ENCODE measurements around the gene APOF. TPM values are rescaled to one million over a fixed set of nuclear protein-coding genes. Genes with fewer than 3 reads are reported as not detected.
"Not testable (repeated sequence)": the region's sequence is repeated elsewhere in the genome, so short reads cannot be mapped to it uniquely, and the experiment has no call there.

Gene APOF
- total RNA-seq, 1 donor from 2014 or later = not detected

DNA sequence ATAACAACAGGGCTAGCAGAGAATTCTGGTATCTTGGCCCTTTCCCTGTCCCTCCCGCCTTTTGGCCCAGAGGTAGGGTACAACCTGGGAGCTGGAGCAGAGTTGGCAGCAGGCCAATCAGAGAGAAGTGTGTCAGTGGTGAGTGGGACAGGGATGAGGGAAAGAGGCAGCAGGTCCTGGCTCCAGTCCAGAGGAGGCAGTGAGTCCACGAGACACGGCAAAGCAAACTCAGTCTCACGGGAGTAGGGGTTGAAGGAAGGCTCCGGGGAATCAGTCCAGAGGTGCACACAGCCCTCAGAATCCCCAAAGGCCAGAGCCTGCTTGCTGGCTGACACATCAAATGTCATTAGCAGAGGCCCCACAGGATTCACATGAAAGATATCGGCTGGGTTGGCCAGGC lies 36.1 kb downstream of the APOF start:
- Histone ChIP-seq H3K4me3 (no peak overlapping the region), H3K27me3 (no peaks in the 10 kb centered on the region), H3K27ac (no peak overlapping the region), H3K9me3 (no peaks in the 10 kb centered on the region), H3K36me3 (peaks cover 0 to 66% of the 10 kb centered on the region in 2 donors), H3K4me1 (no peaks in the 10 kb centered on the region)
- TF ChIP-seq POLR2A (IDR thresholded peaks at IDR 0.05) (no peak), POLR2AphosphoS5 (IDR thresholded peaks at IDR 0.05; ENCODE audit: insufficient read depth in 1 of 2, low read depth in 1 of 2) (no peak), CTCF (IDR thresholded peaks at IDR 0.05) (no peak)
- DNase-seq (ENCODE audit: extremely low spot score in 2 of 2) = no peak
- intact Hi-C loops (cut with DNase I) = no loop called here

GRCh38 chr12:56326126-56326525 lies 36.5 kb downstream of the APOF start:
- intact Hi-C loops (cut with DNase I) = no loop called here
- Histone ChIP-seq H3K9me3 (no peaks in the 10 kb centered on the region), H3K27me3 (no peaks in the 10 kb centered on the region), H3K4me3 (no peak overlapping the region), H3K4me1 (no peaks in the 10 kb centered on the region), H3K27ac (no peak overlapping the region), H3K36me3 (peaks cover 0 to 68% of the 10 kb centered on the region in 2 donors)
- no peak for DNase-seq (ENCODE audit: extremely low spot score in 2 of 2)
- TF ChIP-seq POLR2AphosphoS5 (IDR thresholded peaks at IDR 0.05; ENCODE audit: insufficient read depth in 1 of 2, low read depth in 1 of 2) (no peak), POLR2A (IDR thresholded peaks at IDR 0.05) (no peak), CTCF (IDR thresholded peaks at IDR 0.05) (no peak)

GRCh38 chr12:56324206-56324605 lies 38.5 kb downstream of the APOF start:
- intact Hi-C loops (cut with DNase I) = no loop called here

DNA sequence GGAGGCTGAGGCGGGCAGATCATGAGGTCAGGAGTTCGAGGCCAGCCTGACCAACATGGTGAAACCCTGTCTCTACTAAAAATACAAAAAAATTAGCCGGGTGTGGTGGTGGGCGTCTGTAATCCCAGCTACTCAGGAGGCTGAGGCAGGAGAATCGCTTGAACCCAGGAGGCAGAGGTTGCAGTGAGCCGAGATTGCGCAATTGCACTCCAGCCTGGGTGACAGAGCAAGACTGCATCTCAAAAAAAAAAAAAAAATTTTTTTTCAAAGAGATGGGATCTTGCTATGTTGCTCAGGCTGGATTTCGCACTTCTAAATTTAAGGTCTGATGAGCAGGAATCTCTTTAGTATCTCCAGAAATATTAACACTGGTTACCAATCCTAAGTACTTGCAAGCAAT lies 41.0 kb downstream of the APOF start:
- intact Hi-C loops (cut with DNase I) = not testable (repeated sequence)

More at GRCh38 chr12:56324206-56324605, 38.5 kb downstream of the APOF start:
- no peak for DNase-seq (ENCODE audit: extremely low spot score in 2 of 2)
- TF ChIP-seq POLR2AphosphoS5 (IDR thresholded peaks at IDR 0.05; ENCODE audit: insufficient read depth in 1 of 2, low read depth in 1 of 2) = no peak
- TF ChIP-seq POLR2A (IDR thresholded peaks at IDR 0.05) = no peak
- TF ChIP-seq CTCF (IDR thresholded peaks at IDR 0.05) = no peak
- H3K9me3 ChIP-seq = no peaks in the 10 kb centered on the region
- no peak overlapping the region for H3K4me3 ChIP-seq
- H3K36me3 ChIP-seq = peaks cover 0 to 73% of the 10 kb centered on the region in 2 donors
- H3K4me1 ChIP-seq = no peaks in the 10 kb centered on the region
- H3K27me3 ChIP-seq = no peaks in the 10 kb centered on the region
- no peak overlapping the region for H3K27ac ChIP-seq

DNA sequence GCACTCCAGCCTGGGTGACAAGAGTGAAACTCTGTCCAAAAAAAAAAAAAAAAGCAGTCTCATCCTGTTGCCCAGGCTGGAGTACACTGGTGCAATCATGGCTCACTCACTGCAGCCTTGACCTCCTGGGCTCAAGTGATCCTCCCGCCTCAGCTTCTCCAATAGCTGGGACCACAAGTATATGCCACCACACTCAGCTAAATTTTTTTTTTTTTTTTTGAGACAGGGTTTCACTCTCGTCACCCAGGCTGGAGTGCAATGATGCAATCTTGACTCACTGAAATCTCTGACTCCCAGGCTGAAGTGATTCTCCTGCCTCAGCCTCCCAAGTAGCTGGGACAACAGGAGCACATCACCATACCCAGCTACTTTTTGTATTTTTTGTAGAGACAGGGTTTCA lies 41.6 kb downstream of the APOF start:
- DNase-seq (ENCODE audit: extremely low spot score in 2 of 2) = no peak
- Histone ChIP-seq H3K36me3 (peaks cover 0 to 56% of the 10 kb centered on the region in 2 donors), H3K27me3 (no peaks in the 10 kb centered on the region), H3K4me3 (no peak overlapping the region), H3K27ac (no peak overlapping the region), H3K4me1 (no peaks in the 10 kb centered on the region), H3K9me3 (no peaks in the 10 kb centered on the region)
- intact Hi-C loops (cut with DNase I) = no loop called here
- TF ChIP-seq POLR2AphosphoS5 (IDR thresholded peaks at IDR 0.05; ENCODE audit: insufficient read depth in 1 of 2, low read depth in 1 of 2) (no peak), CTCF (IDR thresholded peaks at IDR 0.05) (no peak), POLR2A (IDR thresholded peaks at IDR 0.05) (no peak)

More for the DNA sequence above, 41.0 kb downstream of the APOF start:
- not testable (repeated sequence) for H3K27ac ChIP-seq; H3K4me3 ChIP-seq; H3K9me3 ChIP-seq; H3K27me3 ChIP-seq; H3K4me1 ChIP-seq; DNase-seq (ENCODE audit: extremely low spot score in 2 of 2)
- H3K36me3 ChIP-seq = peaks cover 0 to 62% of the 10 kb centered on the region in 2 donors

All from vagina (tissue), 2 donors.